NB4 (cell line): ENCODE results near the gene LRRC32.

ENCODE experiments used
- MYC ChIP-seq: IDR thresholded peaks from 2 replicates; pipeline ENCODE4 v1.6.1; 2011; ENCODE audit warnings: low read depth, low read length
- TF ChIP-seq, protein P1 (sequence below): IDR thresholded peaks from one replicate; pipeline ENCODE4 v1.5.1; 2012; ENCODE audit warnings: low read depth, low read length

GRCh38 chr11:76683161-76684095, 12.9 kb upstream of the LRRC32 start:
- TF ChIP-seq, protein P1, sequence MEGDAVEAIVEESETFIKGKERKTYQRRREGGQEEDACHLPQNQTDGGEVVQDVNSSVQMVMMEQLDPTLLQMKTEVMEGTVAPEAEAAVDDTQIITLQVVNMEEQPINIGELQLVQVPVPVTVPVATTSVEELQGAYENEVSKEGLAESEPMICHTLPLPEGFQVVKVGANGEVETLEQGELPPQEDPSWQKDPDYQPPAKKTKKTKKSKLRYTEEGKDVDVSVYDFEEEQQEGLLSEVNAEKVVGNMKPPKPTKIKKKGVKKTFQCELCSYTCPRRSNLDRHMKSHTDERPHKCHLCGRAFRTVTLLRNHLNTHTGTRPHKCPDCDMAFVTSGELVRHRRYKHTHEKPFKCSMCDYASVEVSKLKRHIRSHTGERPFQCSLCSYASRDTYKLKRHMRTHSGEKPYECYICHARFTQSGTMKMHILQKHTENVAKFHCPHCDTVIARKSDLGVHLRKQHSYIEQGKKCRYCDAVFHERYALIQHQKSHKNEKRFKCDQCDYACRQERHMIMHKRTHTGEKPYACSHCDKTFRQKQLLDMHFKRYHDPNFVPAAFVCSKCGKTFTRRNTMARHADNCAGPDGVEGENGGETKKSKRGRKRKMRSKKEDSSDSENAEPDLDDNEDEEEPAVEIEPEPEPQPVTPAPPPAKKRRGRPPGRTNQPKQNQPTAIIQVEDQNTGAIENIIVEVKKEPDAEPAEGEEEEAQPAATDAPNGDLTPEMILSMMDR, result no peak
- no peak for TF ChIP-seq MYC
